ENCODE results near the gene PPP1R9A. TPM values are rescaled to one million over a fixed set of nuclear protein-coding genes. Genes with fewer than 3 reads are reported as not detected.

Gene PPP1R9A
- polyA plus RNA-seq, 1 donor from 2014 or later, result 52.8 TPM

GRCh38 chr7:95205665-95206225 lies 298.4 kb downstream of the PPP1R9A start:
- Histone ChIP-seq H3K4me2 (ENCODE audit: low read length) (no peak overlapping the region), H3K27ac (ENCODE audit: low read length) (no peak overlapping the region), H3K79me2 (replicated peaks; ENCODE audit: insufficient read depth, low read length) (no peaks in the 10 kb centered on the region), H3K36me3 (ENCODE audit: insufficient read depth, low read length) (no peaks in the 10 kb centered on the region), H2AFZ (ENCODE audit: low read depth, low read length) (no peak overlapping the region), H3K27me3 (ENCODE audit: insufficient read depth, low read depth, low read length) (no peaks in the 10 kb centered on the region), H3K4me3 (ENCODE audit: low read length) (no peak overlapping the region), H3K9me2 (ENCODE audit: insufficient read depth, low read length) (no peaks in the 10 kb centered on the region), H4K20me1 (ENCODE audit: insufficient read depth) (no peaks in the 10 kb centered on the region), H3K9ac (ENCODE audit: low read length) (no peak overlapping the region), H3F3A (ENCODE audit: insufficient read depth, low read length, poor library complexity, severe bottlenecking) (no peaks in the 10 kb centered on the region), H3K9me3 (ENCODE audit: low read length) (no peaks in the 10 kb centered on the region)
- TF ChIP-seq POLR2AphosphoS5 (IDR thresholded peaks at IDR 0.05) (no peak), SMC3 (conservative IDR thresholded peaks at IDR 0.05; ENCODE audit: poor library complexity) (no peak), MXI1 (conservative IDR thresholded peaks at IDR 0.05; ENCODE audit: poor library complexity, severe bottlenecking) (no peak), REST (IDR thresholded peaks at IDR 0.05; ENCODE audit: borderline replicate concordance) (no peak), EP300 (conservative IDR thresholded peaks at IDR 0.05; ENCODE audit: poor library complexity, severe bottlenecking) (no peak), TAF1 (IDR thresholded peaks at IDR 0.05; ENCODE audit: low read depth) (no peak), EZH2 (IDR thresholded peaks at IDR 0.05; ENCODE audit: borderline replicate concordance, insufficient read depth, low read length, poor library complexity, severe bottlenecking) (no peak), RAD21 (conservative IDR thresholded peaks at IDR 0.05) (no peak), CTCF (IDR thresholded peaks at IDR 0.05; ENCODE audit: poor library complexity, severe bottlenecking) (no peak)

DNA sequence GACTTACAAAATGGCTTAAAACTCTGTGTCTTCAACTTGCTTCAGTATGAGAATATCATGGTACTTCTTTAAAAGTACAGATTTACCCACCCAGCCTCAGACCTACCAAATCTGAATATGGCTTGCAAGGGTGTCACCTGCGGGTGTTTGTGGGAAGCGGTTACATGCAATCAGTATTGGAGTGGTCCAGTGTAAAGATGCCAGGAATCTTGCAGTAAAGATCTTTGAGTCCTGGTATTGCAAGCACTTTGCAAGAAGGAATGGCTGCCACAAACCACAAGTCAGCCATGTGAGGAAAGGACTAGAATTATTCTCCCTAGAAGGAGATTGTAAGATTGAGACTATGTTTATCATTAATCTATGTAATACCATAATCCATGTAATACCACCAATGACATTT lies 301.9 kb downstream of the PPP1R9A start:
- Histone ChIP-seq H3K79me2 (replicated peaks; ENCODE audit: insufficient read depth, low read length) (no peaks in the 10 kb centered on the region), H3K4me3 (ENCODE audit: low read length) (no peak overlapping the region), H3K27me3 (ENCODE audit: insufficient read depth, low read depth, low read length) (no peaks in the 10 kb centered on the region), H3K9ac (ENCODE audit: low read length) (no peak overlapping the region), H2AFZ (ENCODE audit: low read depth, low read length) (no peak overlapping the region), H3F3A (ENCODE audit: insufficient read depth, low read length, poor library complexity, severe bottlenecking) (no peaks in the 10 kb centered on the region), H3K9me3 (ENCODE audit: low read length) (no peaks in the 10 kb centered on the region), H4K20me1 (ENCODE audit: insufficient read depth) (no peaks in the 10 kb centered on the region), H3K9me2 (ENCODE audit: insufficient read depth, low read length) (no peaks in the 10 kb centered on the region), H3K27ac (ENCODE audit: low read length) (no peak overlapping the region), H3K36me3 (ENCODE audit: insufficient read depth, low read length) (no peaks in the 10 kb centered on the region), H3K4me2 (ENCODE audit: low read length) (no peak overlapping the region)
- no peak for TF ChIP-seq EZH2 (IDR thresholded peaks at IDR 0.05; ENCODE audit: borderline replicate concordance, insufficient read depth, low read length, poor library complexity, severe bottlenecking)
- no peak for TF ChIP-seq REST (IDR thresholded peaks at IDR 0.05; ENCODE audit: borderline replicate concordance)
- TF ChIP-seq RAD21 (conservative IDR thresholded peaks at IDR 0.05), result no peak
- TF ChIP-seq MXI1 (conservative IDR thresholded peaks at IDR 0.05; ENCODE audit: poor library complexity, severe bottlenecking), result no peak
- no peak for TF ChIP-seq TAF1 (IDR thresholded peaks at IDR 0.05; ENCODE audit: low read depth)
- no peak for TF ChIP-seq POLR2AphosphoS5 (IDR thresholded peaks at IDR 0.05)
- no peak for TF ChIP-seq SMC3 (conservative IDR thresholded peaks at IDR 0.05; ENCODE audit: poor library complexity)
- no peak for TF ChIP-seq CTCF (IDR thresholded peaks at IDR 0.05; ENCODE audit: poor library complexity, severe bottlenecking)
- no peak for TF ChIP-seq EP300 (conservative IDR thresholded peaks at IDR 0.05; ENCODE audit: poor library complexity, severe bottlenecking)

Data from neural cell (in vitro differentiated cells).